Neural cell (in vitro differentiated cells): ENCODE results near the gene ZCCHC14.
"Not testable (repeated sequence)": the region's sequence is repeated elsewhere in the genome, so short reads cannot be mapped to it uniquely, and the experiment has no call there.

ENCODE experiments used
- CTCF ChIP-seq: fragments of 450-650 bp; IDR thresholded peaks from 2 replicates; pipeline ENCODE4 v1.5.1; 2014; ENCODE audit warnings: antibody characterized with exemption, mild to moderate bottlenecking, moderate library complexity; ENCODE audit not compliant: poor library complexity, severe bottlenecking
- EP300 ChIP-seq: fragments of 450-650 bp; conservative IDR thresholded peaks from 2 replicates; pipeline ENCODE4 v1.6.1; 2014; ENCODE audit warnings: antibody characterized with exemption, mild to moderate bottlenecking, moderate library complexity; ENCODE audit not compliant: poor library complexity, severe bottlenecking
- MXI1 ChIP-seq: fragments of 450-650 bp; conservative IDR thresholded peaks from 2 replicates; pipeline ENCODE4 v1.6.1; 2014; ENCODE audit warnings: antibody characterized with exemption, mild to moderate bottlenecking; ENCODE audit not compliant: poor library complexity, severe bottlenecking
- TF ChIP-seq, protein P1 (sequence below): IDR thresholded peaks from 2 replicates; pipeline ENCODE4 v1.6.1; 2012; ENCODE audit warnings: borderline replicate concordance

DNA sequence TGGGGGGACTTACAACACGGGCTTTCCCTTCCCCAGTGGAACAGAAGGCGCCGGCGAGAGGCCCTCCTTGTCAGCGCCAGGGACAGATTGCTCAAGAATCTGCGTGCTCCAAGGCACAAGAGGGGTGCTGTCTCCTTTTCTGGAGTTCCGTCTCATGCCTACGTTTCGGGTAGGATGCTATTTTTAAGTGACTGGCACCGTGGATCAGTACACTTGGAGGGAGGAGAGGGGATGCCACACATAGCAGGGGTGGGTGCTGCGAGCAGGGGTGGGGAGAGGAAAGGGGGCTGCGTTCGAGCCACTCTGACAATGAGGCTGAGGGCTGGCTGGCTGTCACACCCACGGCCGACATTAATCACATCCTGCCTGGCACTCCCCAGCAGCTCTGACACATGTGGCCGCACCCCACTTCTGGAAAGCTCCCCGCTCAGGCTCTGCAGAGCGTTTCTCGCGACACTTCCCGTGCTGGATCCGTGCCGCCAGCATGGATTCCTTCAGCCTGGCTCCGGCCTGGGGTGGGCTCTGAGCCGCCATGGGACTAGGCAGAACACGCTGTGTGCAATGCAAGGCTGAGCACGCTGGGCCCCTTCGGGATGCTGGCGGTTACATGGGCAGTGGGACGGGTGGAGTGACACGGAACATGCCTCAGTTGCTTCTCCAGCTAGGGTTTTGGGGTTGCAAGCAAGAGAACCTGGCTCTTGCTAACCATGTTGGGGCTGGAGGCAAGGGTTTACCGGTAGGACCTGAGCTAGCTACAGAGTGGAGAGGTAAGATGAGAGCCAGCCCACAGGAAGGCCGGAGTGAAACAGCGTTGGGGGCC, 25.0 kb upstream of the ZCCHC14 start:
- not testable (repeated sequence) for TF ChIP-seq CTCF, EP300, MXI1
- TF ChIP-seq, protein P1, sequence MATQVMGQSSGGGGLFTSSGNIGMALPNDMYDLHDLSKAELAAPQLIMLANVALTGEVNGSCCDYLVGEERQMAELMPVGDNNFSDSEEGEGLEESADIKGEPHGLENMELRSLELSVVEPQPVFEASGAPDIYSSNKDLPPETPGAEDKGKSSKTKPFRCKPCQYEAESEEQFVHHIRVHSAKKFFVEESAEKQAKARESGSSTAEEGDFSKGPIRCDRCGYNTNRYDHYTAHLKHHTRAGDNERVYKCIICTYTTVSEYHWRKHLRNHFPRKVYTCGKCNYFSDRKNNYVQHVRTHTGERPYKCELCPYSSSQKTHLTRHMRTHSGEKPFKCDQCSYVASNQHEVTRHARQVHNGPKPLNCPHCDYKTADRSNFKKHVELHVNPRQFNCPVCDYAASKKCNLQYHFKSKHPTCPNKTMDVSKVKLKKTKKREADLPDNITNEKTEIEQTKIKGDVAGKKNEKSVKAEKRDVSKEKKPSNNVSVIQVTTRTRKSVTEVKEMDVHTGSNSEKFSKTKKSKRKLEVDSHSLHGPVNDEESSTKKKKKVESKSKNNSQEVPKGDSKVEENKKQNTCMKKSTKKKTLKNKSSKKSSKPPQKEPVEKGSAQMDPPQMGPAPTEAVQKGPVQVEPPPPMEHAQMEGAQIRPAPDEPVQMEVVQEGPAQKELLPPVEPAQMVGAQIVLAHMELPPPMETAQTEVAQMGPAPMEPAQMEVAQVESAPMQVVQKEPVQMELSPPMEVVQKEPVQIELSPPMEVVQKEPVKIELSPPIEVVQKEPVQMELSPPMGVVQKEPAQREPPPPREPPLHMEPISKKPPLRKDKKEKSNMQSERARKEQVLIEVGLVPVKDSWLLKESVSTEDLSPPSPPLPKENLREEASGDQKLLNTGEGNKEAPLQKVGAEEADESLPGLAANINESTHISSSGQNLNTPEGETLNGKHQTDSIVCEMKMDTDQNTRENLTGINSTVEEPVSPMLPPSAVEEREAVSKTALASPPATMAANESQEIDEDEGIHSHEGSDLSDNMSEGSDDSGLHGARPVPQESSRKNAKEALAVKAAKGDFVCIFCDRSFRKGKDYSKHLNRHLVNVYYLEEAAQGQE: not testable (repeated sequence)
